Inferior parietal cortex (tissue), 1 donor: ENCODE measurements around the gene CDY1.
"Not testable (repeated sequence)": the region's sequence is repeated elsewhere in the genome, so short reads cannot be mapped to it uniquely, and the experiment has no call there.

Experiments used
- DNase-seq: peaks from one replicate; pipeline ENCODE4 v3.0.0-alpha.2; 2016; ENCODE audit errors: extremely low spot score

CDY1 gene

DNA sequence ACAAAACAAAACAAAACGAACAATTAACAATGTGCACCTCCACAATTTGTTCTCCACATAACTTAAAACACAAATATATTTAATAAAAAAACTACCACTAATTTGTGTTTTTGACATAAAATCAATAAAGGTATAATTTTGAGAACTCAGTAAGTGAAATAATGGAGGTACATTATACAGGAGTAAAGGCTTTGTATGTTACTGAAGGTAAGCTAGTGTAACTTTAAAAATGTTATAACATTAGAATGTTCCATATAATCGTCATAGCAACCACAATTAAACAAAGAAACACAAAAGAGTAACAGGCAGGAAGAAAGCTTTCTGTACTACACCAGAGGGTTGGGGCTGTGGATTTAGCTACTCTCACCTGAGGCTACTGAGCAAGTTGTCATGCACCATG lies at the start of gene CDY1:
CDY1 (plus strand) TSS at position 301 of the 400 bp plus-strand sequence. CDS start 326 bp downstream, outside the sequence.
- not testable (repeated sequence) for DNase-seq

GRCh38 chrY:25593336-25593735 lies 28.6 kb upstream of the CDY1 start:
- DNase-seq: not testable (repeated sequence)

DNA sequence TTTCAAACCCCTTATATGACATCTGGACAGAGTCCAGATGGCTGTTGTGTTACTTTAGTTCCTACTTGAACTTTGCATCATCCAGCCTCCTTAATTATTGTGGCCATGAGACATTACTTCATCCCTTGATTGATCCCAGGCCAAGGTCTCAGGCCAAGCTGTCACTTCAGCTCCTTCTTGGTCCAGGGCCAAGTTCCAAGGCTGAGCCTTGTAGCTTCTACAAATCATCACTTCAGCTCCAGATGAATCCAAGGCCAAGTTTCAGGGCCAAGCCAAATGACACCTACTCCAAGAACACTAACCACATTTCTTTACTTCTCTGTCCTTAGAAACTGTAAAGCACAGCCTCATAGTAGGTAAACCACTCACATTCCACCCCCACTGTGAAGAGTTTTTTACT lies 1.7 kb upstream of the CDY1 start:
- not testable (repeated sequence) for DNase-seq

- DNase-seq: not testable (repeated sequence)
Observed at GRCh38 chrY:25626524-25626923, 4.6 kb downstream of the CDY1 start.

DNA sequence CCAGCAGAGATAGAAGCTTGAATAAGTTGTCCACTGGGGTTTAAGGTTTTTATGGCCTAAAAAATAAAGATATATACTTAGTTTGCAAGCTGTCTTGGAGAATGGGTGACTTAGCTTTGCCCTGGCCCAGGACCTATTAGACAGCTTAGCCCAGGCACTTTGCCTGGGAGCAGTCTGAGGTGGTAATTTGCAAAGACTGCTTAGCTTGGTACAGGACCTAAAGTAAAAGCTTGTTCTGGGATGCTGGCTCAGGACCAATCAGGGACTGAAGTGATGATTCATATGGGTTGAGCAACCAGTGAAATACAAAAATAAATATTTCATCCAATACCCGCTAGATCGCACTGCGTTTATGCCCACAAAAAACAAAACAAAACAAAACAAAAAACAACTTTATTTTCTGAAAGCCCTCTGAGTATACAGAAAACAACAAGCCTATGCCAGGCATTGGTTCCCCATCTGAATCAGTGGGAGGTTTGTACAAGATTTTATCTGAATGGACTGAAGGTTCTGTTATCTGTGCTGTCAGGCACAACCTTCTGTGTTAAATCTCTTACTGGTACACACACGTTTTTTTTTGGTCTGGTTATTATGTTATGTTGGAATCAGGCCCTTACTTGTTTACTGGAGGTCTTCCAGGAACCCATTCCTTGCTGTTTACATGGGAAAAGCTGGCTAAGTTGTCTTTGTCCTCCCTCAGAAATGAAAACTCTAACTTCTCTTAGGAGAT lies 8.6 kb downstream of the CDY1 start:
- not testable (repeated sequence) for DNase-seq

- DNase-seq: not testable (repeated sequence)
Observed at GRCh38 chrY:25639852-25640251, 17.9 kb downstream of the CDY1 start.

- DNase-seq: not testable (repeated sequence)
Observed at GRCh38 chrY:25643024-25643915, 21.4 kb downstream of the CDY1 start.
